GM21526 (cell line): ENCODE measurements around the gene YIPF3.
A peak's percentile ranks its signal among the peaks of the same experiment; 100 is the strongest.
"Not testable (repeated sequence)": the region's sequence is repeated elsewhere in the genome, so short reads cannot be mapped to it uniquely, and the experiment has no call there.

Experiments
- ATAC-seq: cut with Tn5 transposase; IDR thresholded peaks from one replicate; pipeline ENCODE4 v1.9.1; 2021; ENCODE audit warnings: moderate library complexity; ENCODE audit not compliant: unreplicated experiment, low FRiP score

The YIPF3 gene

GRCh38 chr6:43516697-43517504 lies at the start of gene YIPF3, which contains the start of gene POLR1C:
Gene YIPF3 (minus strand): TSS chr6:43516926. CDS start chr6:43516807, 119 bp downstream.
Gene POLR1C (plus strand): TSS chr6:43517089. CDS start chr6:43517110, 21 bp downstream.
- ATAC-seq: peak; percentile 79

- ATAC-seq: no peak
Observed at GRCh38 chr6:43559328-43559727, 42.6 kb upstream of the YIPF3 start.

- not testable (repeated sequence) for ATAC-seq
Observed at GRCh38 chr6:43557620-43558019, 40.9 kb upstream of the YIPF3 start.

- ATAC-seq: no peak
Observed at GRCh38 chr6:43547222-43547621, 30.5 kb upstream of the YIPF3 start.

- ATAC-seq: no peak
Observed at GRCh38 chr6:43544461-43544860, 27.7 kb upstream of the YIPF3 start.

GRCh38 chr6:43541774-43542471 lies 25.2 kb upstream of the YIPF3 start:
- no peak for ATAC-seq

GRCh38 chr6:43540507-43540906 lies 23.8 kb upstream of the YIPF3 start:
- ATAC-seq: no peak

- ATAC-seq: not testable (repeated sequence)
Observed at GRCh38 chr6:43539409-43539808, 22.7 kb upstream of the YIPF3 start.

- not testable (repeated sequence) for ATAC-seq
Observed at GRCh38 chr6:43538986-43539385, 22.3 kb upstream of the YIPF3 start.

- no peak for ATAC-seq
Observed at GRCh38 chr6:43532201-43532600, 15.5 kb upstream of the YIPF3 start.

GRCh38 chr6:43524483-43524961 lies 7.8 kb upstream of the YIPF3 start:
- ATAC-seq: no peak

GRCh38 chr6:43523284-43523683 lies 6.6 kb upstream of the YIPF3 start:
- ATAC-seq: no peak

GRCh38 chr6:43522547-43523261 lies 6.0 kb upstream of the YIPF3 start:
- ATAC-seq: no peak

- no peak for ATAC-seq
Observed at GRCh38 chr6:43521836-43522235, 5.1 kb upstream of the YIPF3 start.

GRCh38 chr6:43520097-43520496 lies 3.4 kb upstream of the YIPF3 start:
- no peak for ATAC-seq

GRCh38 chr6:43517505-43518357 lies 1.0 kb upstream of the YIPF3 start:
- ATAC-seq: no peak

GRCh38 chr6:43516367-43516696 lies 394 bp downstream of the YIPF3 start:
- peak; percentile 4 for ATAC-seq

GRCh38 chr6:43515808-43516207 lies 918 bp downstream of the YIPF3 start:
- no peak for ATAC-seq

- ATAC-seq: no peak
Observed at GRCh38 chr6:43511824-43512415, 4.8 kb downstream of the YIPF3 start.

- no peak for ATAC-seq
Observed at GRCh38 chr6:43510827-43511163, 5.9 kb downstream of the YIPF3 start.
